ENCODE results near the gene TTC3.

GRCh38 chr21:37223804-37224345 lies 150.8 kb downstream of the TTC3 start:
- no peak for TF ChIP-seq RNF2 (IDR thresholded peaks at IDR 0.05)
- no peak for TF ChIP-seq HDAC3 (IDR thresholded peaks at IDR 0.05; ENCODE audit: borderline replicate concordance, partially characterized antibody)
- TF ChIP-seq KDM1A (IDR thresholded peaks at IDR 0.05), result no peak
- no peak for TF ChIP-seq CTCF (IDR thresholded peaks at IDR 0.05 in 2 of 3, conservative IDR thresholded peaks at IDR 0.05 in 1 of 3; ENCODE audit: insufficient read depth in 2 of 3, low read depth in 1 of 3, low read length in 3 of 3)
- TF ChIP-seq AFF1 (IDR thresholded peaks at IDR 0.05; ENCODE audit: low read depth in 1 of 2, partially characterized antibody in 2 of 2), result no peak
- no peak for TF ChIP-seq POLR3A (IDR thresholded peaks at IDR 0.05; ENCODE audit: borderline replicate concordance, extremely low read depth, insufficient read depth, insufficient read length)
- no peak for TF ChIP-seq CEBPG (CRISPR knock-in tag; IDR thresholded peaks at IDR 0.05)
- no peak for TF ChIP-seq CEBPG (tag; conservative IDR thresholded peaks at IDR 0.05 in 1 of 2, IDR thresholded peaks at IDR 0.05 in 1 of 2)
- no peak for TF ChIP-seq POLR2A (conservative IDR thresholded peaks at IDR 0.05)
- TF ChIP-seq POLR2AphosphoS5 (IDR thresholded peaks at IDR 0.05; ENCODE audit: control insufficient read depth, insufficient read depth, low read depth, low read length), result no peak
- TF ChIP-seq EZH2 (IDR thresholded peaks at IDR 0.05; ENCODE audit: borderline replicate concordance, low read depth, low read length), result no peak
- TF ChIP-seq CBFB (CRISPR knock-in tag; IDR thresholded peaks at IDR 0.05), result no peak
- TF ChIP-seq ZNF3 (CRISPR knock-in tag; IDR thresholded peaks at IDR 0.05), result no peak
- no peak for TF ChIP-seq FOXA3 (CRISPR knock-in tag; conservative IDR thresholded peaks at IDR 0.05 in 1 of 2, IDR thresholded peaks at IDR 0.05 in 1 of 2)
